ENCODE results near the gene SEC61B. TPM values are rescaled to one million over a fixed set of nuclear protein-coding genes. Genes with fewer than 3 reads are reported as not detected.

The SEC61B gene
- total RNA-seq, 1 donor from 2014 or later: 83.7 TPM

- DNase-seq (ENCODE audit: low spot score): no peak
- H3K36me3 Mint-ChIP-seq: peaks cover 25% of the 10 kb centered on the region
- no peaks in the 10 kb centered on the region for H3K27me3 Mint-ChIP-seq (ENCODE audit: insufficient read depth, low read depth)
- peak overlapping the region; percentile 98 for H3K9ac ChIP-seq
- H3K4me3 ChIP-seq: peak overlapping the region; percentile 96
- no peaks in the 10 kb centered on the region for H3K27me3 ChIP-seq
- H3K36me3 ChIP-seq: no peaks in the 10 kb centered on the region
- H4K20me1 ChIP-seq (ENCODE audit: low read depth): peaks cover 45% of the 10 kb centered on the region
- peaks cover 17% of the 10 kb centered on the region for H3K4me1 ChIP-seq
- no peaks in the 10 kb centered on the region for H3K9me3 ChIP-seq (ENCODE audit: low read depth)
- H3K27ac Mint-ChIP-seq: peak overlapping the region; percentile 55
- no peaks in the 10 kb centered on the region for H3K9me3 Mint-ChIP-seq
- peak overlapping the region; percentile 94 for H3K4me3 Mint-ChIP-seq
- peaks cover 89% of the 10 kb centered on the region for H3K79me2 ChIP-seq (ENCODE audit: low read depth)
- H3K4me1 Mint-ChIP-seq: peaks cover 27% of the 10 kb centered on the region
- peak overlapping the region; percentile 93 for H2AFZ ChIP-seq (replicated peaks)
- no peaks in the 10 kb centered on the region for H3F3A ChIP-seq (ENCODE audit: low read depth)
- H3K27ac ChIP-seq: peak overlapping the region; percentile 99
- H3K4me2 ChIP-seq: peak overlapping the region; percentile 93
- TF ChIP-seq EZH2phosphoT487 (IDR thresholded peaks at IDR 0.05) (no peak), CTCF (IDR thresholded peaks at IDR 0.05) (no peak), EZH2 (IDR thresholded peaks at IDR 0.05) (no peak)
Measured at GRCh38 chr9:99221266-99221620, 839 bp upstream of the SEC61B start.

GRCh38 chr9:99222416-99223270 is 561 bp downstream of the SEC61B start:
- peaks cover 45% of the 10 kb centered on the region for H4K20me1 ChIP-seq (ENCODE audit: low read depth)
- peak overlapping the region; percentile 93 for H3K4me2 ChIP-seq
- H3K9me3 ChIP-seq (ENCODE audit: low read depth): no peaks in the 10 kb centered on the region
- TF ChIP-seq CTCF (IDR thresholded peaks at IDR 0.05) (no peak), EZH2 (IDR thresholded peaks at IDR 0.05) (no peak), EZH2phosphoT487 (IDR thresholded peaks at IDR 0.05) (no peak)
- no peaks in the 10 kb centered on the region for H3F3A ChIP-seq (ENCODE audit: low read depth)
- peak overlapping the region; percentile 93 for H2AFZ ChIP-seq (replicated peaks)
- no peaks in the 10 kb centered on the region for H3K27me3 ChIP-seq
- H3K27ac Mint-ChIP-seq: peak overlapping the region; percentile 100
- peaks cover 16% of the 10 kb centered on the region for H3K36me3 Mint-ChIP-seq
- peak overlapping the region; percentile 99 for H3K27ac ChIP-seq
- no peaks in the 10 kb centered on the region for H3K27me3 Mint-ChIP-seq (ENCODE audit: insufficient read depth, low read depth)
- DNase-seq (ENCODE audit: low spot score): no peak
- H3K4me3 ChIP-seq: peak overlapping the region; percentile 96
- H3K79me2 ChIP-seq (ENCODE audit: low read depth): peaks cover 77% of the 10 kb centered on the region
- H3K36me3 ChIP-seq: no peaks in the 10 kb centered on the region
- peak overlapping the region; percentile 99 for H3K4me3 Mint-ChIP-seq
- peak overlapping the region; percentile 98 for H3K9ac ChIP-seq
- no peaks in the 10 kb centered on the region for H3K9me3 Mint-ChIP-seq
- peaks cover 27% of the 10 kb centered on the region for H3K4me1 Mint-ChIP-seq
- H3K4me1 ChIP-seq: peaks cover 17% of the 10 kb centered on the region

DNA sequence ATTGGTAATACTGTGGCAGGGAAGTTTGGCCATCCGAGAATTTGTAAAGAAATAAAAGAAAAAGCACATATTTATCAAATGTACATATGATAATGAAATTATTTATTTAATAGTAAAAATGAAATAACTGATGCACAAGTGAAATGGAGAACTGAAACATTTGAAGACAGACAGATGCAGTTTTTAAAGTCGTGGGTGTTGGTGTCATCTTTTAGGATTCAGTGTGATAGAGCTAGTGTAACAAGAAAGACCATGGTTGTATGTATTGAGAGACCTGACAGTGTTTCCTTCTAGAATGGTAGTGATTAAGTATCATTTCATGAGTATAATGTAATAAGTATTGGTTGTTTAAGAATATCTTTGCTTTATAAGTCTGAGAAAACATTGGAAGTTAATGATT is 2.4 kb downstream of the SEC61B start:
- H3K9me3 Mint-ChIP-seq: no peaks in the 10 kb centered on the region
- Histone ChIP-seq H3K9ac (no peak overlapping the region), H3K36me3 (no peaks in the 10 kb centered on the region), H3K79me2 (ENCODE audit: low read depth) (peaks cover 60% of the 10 kb centered on the region), H4K20me1 (ENCODE audit: low read depth) (peaks cover 30% of the 10 kb centered on the region), H3K9me3 (ENCODE audit: low read depth) (no peaks in the 10 kb centered on the region), H3K4me2 (no peak overlapping the region), H3F3A (ENCODE audit: low read depth) (no peaks in the 10 kb centered on the region), H3K4me3 (no peak overlapping the region), H3K27me3 (no peaks in the 10 kb centered on the region), H3K4me1 (peaks cover 17% of the 10 kb centered on the region), H3K27ac (no peak overlapping the region), H2AFZ (replicated peaks) (no peak overlapping the region)
- DNase-seq (ENCODE audit: low spot score): no peak
- no peaks in the 10 kb centered on the region for H3K27me3 Mint-ChIP-seq (ENCODE audit: insufficient read depth, low read depth)
- H3K4me1 Mint-ChIP-seq: peaks cover 27% of the 10 kb centered on the region
- no peak overlapping the region for H3K27ac Mint-ChIP-seq
- TF ChIP-seq EZH2 (IDR thresholded peaks at IDR 0.05) (no peak), CTCF (IDR thresholded peaks at IDR 0.05) (no peak), EZH2phosphoT487 (IDR thresholded peaks at IDR 0.05) (no peak)
- peak overlapping the region; percentile 26 for H3K4me3 Mint-ChIP-seq
- H3K36me3 Mint-ChIP-seq: peaks cover 14% of the 10 kb centered on the region

Data from neural progenitor cell (in vitro differentiated cells).